Skeletal muscle tissue (tissue), 4 donors: ENCODE results near the gene SYT2. TPM values are rescaled to one million over a fixed set of nuclear protein-coding genes. Genes with fewer than 3 reads are reported as not detected.

Experiments
- H3K27ac ChIP-seq: one replicate; pipeline ENCODE4 v1.7.0; 2013; ENCODE audit warnings: mild to moderate bottlenecking, low read depth, low read length, inconsistent platforms
- H3K27me3 ChIP-seq, 3 donors: one replicate each; pipeline ENCODE4 v1.7.0; 2013; ENCODE audit warnings: low read length in 3 of 3; ENCODE audit not compliant: control insufficient read depth in 3 of 3, insufficient read depth in 3 of 3
- H3K36me3 ChIP-seq, 3 donors: one replicate each; pipeline ENCODE4 v1.7.0; 2013; ENCODE audit warnings: low read length in 3 of 3; ENCODE audit not compliant: control insufficient read depth in 3 of 3, insufficient read depth in 3 of 3
- H3K4me1 ChIP-seq, 3 donors: one replicate each; pipeline ENCODE4 v1.7.0; 2013; ENCODE audit warnings: low read length in 3 of 3, mild to moderate bottlenecking in 3 of 3; ENCODE audit not compliant: control insufficient read depth in 3 of 3, insufficient read depth in 3 of 3
- H3K4me3 ChIP-seq, 3 donors: one replicate each; pipeline ENCODE4 v1.7.0; 2013; ENCODE audit warnings: low read length in 3 of 3
- H3K9ac ChIP-seq, 3 donors: one replicate each; pipeline ENCODE4 v1.7.0; 2013; ENCODE audit warnings: low read length in 3 of 3, mild to moderate bottlenecking in 3 of 3, moderate library complexity in 2 of 3, low read depth in 1 of 3
- H3K9me3 ChIP-seq, 3 donors: one replicate each; pipeline ENCODE4 v1.7.0; 2013; ENCODE audit warnings: low read length in 3 of 3; ENCODE audit not compliant: control insufficient read depth in 3 of 3
- total RNA-seq: library from RNA; depleted of rRNA; stranded (reverse); fragments of >200 nt; gene quantifications from one replicate; pipeline ENCODE4 v1.2.3, GENCODE V29; 2014
- donor health status: Osteomylitis.

The SYT2 gene
- total RNA-seq, 1 donor from 2014 or later = under 0.01 TPM

- H3K36me3 ChIP-seq = no peaks in the 10 kb centered on the region
- no peaks in the 10 kb centered on the region for H3K4me1 ChIP-seq
- no peaks in the 10 kb centered on the region for H3K9me3 ChIP-seq
- peaks cover 46 to 49% (median 49%) of the 10 kb centered on the region in 3 donors for H3K27me3 ChIP-seq
- H3K9ac ChIP-seq = no peak overlapping the region
- no peak overlapping the region for H3K4me3 ChIP-seq
- no peak overlapping the region for H3K27ac ChIP-seq
Observed at GRCh38 chr1:202692959-202693555, 17.2 kb downstream of the SYT2 start.

GRCh38 chr1:202691816-202692215, 18.4 kb downstream of the SYT2 start:
- H3K27ac ChIP-seq = no peak overlapping the region
- no peaks in the 10 kb centered on the region for H3K4me1 ChIP-seq
- H3K4me3 ChIP-seq = no peak overlapping the region
- H3K9ac ChIP-seq = no peak overlapping the region
- no peaks in the 10 kb centered on the region for H3K36me3 ChIP-seq
- H3K9me3 ChIP-seq = no peaks in the 10 kb centered on the region
- peaks cover 45 to 50% (median 46%) of the 10 kb centered on the region in 3 donors for H3K27me3 ChIP-seq

GRCh38 chr1:202689493-202690342, 20.5 kb downstream of the SYT2 start:
- Histone ChIP-seq H3K4me1 (no peaks in the 10 kb centered on the region), H3K9me3 (no peaks in the 10 kb centered on the region), H3K36me3 (no peaks in the 10 kb centered on the region), H3K9ac (no peak overlapping the region), H3K4me3 (no peak overlapping the region), H3K27me3 (peaks cover 37 to 52% (median 42%) of the 10 kb centered on the region in 3 donors), H3K27ac (no peak overlapping the region)

- Histone ChIP-seq H3K9ac (no peak overlapping the region), H3K4me1 (no peaks in the 10 kb centered on the region), H3K9me3 (no peaks in the 10 kb centered on the region), H3K36me3 (no peaks in the 10 kb centered on the region), H3K27me3 (peaks cover 35 to 50% (median 42%) of the 10 kb centered on the region in 3 donors), H3K4me3 (no peak overlapping the region), H3K27ac (no peak overlapping the region)
Observed at GRCh38 chr1:202689082-202689481, 21.2 kb downstream of the SYT2 start.

- H3K9me3 ChIP-seq = no peaks in the 10 kb centered on the region
- no peaks in the 10 kb centered on the region for H3K4me1 ChIP-seq
- no peak overlapping the region for H3K27ac ChIP-seq
- H3K9ac ChIP-seq = no peak overlapping the region
- H3K4me3 ChIP-seq = no peak overlapping the region
- peaks cover 33 to 50% (median 40%) of the 10 kb centered on the region in 3 donors for H3K27me3 ChIP-seq
- no peaks in the 10 kb centered on the region for H3K36me3 ChIP-seq
Observed at GRCh38 chr1:202688401-202688800, 21.9 kb downstream of the SYT2 start.

GRCh38 chr1:202687798-202688197, 22.5 kb downstream of the SYT2 start:
- H3K9me3 ChIP-seq = no peaks in the 10 kb centered on the region
- H3K27me3 ChIP-seq = peaks cover 33 to 50% (median 41%) of the 10 kb centered on the region in 3 donors

GRCh38 chr1:202687370-202687769, 22.9 kb downstream of the SYT2 start:
- Histone ChIP-seq H3K4me1 (no peaks in the 10 kb centered on the region), H3K9me3 (no peaks in the 10 kb centered on the region), H3K27me3 (peaks cover 35 to 52% (median 45%) of the 10 kb centered on the region in 3 donors), H3K9ac (no peak overlapping the region), H3K4me3 (no peak overlapping the region), H3K36me3 (no peaks in the 10 kb centered on the region), H3K27ac (no peak overlapping the region)

More at GRCh38 chr1:202687798-202688197, 22.5 kb downstream of the SYT2 start:
- no peak overlapping the region for H3K4me3 ChIP-seq
- H3K9ac ChIP-seq = no peak overlapping the region
- H3K4me1 ChIP-seq = no peaks in the 10 kb centered on the region
- no peaks in the 10 kb centered on the region for H3K36me3 ChIP-seq
- H3K27ac ChIP-seq = no peak overlapping the region

- no peaks in the 10 kb centered on the region for H3K9me3 ChIP-seq
- peaks cover 46 to 63% (median 59%) of the 10 kb centered on the region in 3 donors for H3K27me3 ChIP-seq
- no peaks in the 10 kb centered on the region for H3K36me3 ChIP-seq
Observed at GRCh38 chr1:202685641-202686040, 24.6 kb downstream of the SYT2 start.

GRCh38 chr1:202684716-202685115, 25.5 kb downstream of the SYT2 start:
- no peak overlapping the region for H3K4me3 ChIP-seq
- H3K27me3 ChIP-seq = peaks cover 41 to 64% (median 56%) of the 10 kb centered on the region in 3 donors
- no peaks in the 10 kb centered on the region for H3K9me3 ChIP-seq
- H3K9ac ChIP-seq = no peak overlapping the region
- no peak overlapping the region for H3K27ac ChIP-seq
- no peaks in the 10 kb centered on the region for H3K4me1 ChIP-seq
- no peaks in the 10 kb centered on the region for H3K36me3 ChIP-seq

More at GRCh38 chr1:202685641-202686040, 24.6 kb downstream of the SYT2 start:
- H3K4me3 ChIP-seq = no peak overlapping the region
- no peak overlapping the region for H3K9ac ChIP-seq
- H3K4me1 ChIP-seq = no peaks in the 10 kb centered on the region
- no peak overlapping the region for H3K27ac ChIP-seq

- Histone ChIP-seq H3K4me1 (no peaks in the 10 kb centered on the region), H3K36me3 (no peaks in the 10 kb centered on the region), H3K4me3 (no peak overlapping the region), H3K27me3 (peaks cover 42 to 52% (median 51%) of the 10 kb centered on the region in 3 donors), H3K9me3 (no peaks in the 10 kb centered on the region), H3K27ac (no peak overlapping the region), H3K9ac (no peak overlapping the region)
Observed at GRCh38 chr1:202683029-202683428, 27.2 kb downstream of the SYT2 start.
